Erythroblast (primary cell): ENCODE data around the gene SAT2.

Experiments
- GATA1 ChIP-seq: IDR thresholded peaks from 2 replicates; pipeline ENCODE4 v1.6.1; 2011; ENCODE audit warnings: low read depth, mild to moderate bottlenecking, control low read depth, low read length, moderate library complexity
- POLR2A ChIP-seq: IDR thresholded peaks from 2 replicates; pipeline ENCODE4 v1.6.1; 2011; ENCODE audit warnings: mild to moderate bottlenecking, low read length

GRCh38 chr17:7646457-7646856 is 18.8 kb upstream of the SAT2 start:
- TF ChIP-seq POLR2A (no peak), GATA1 (no peak)
